ENCODE data around the gene STK38L.

The STK38L gene

DNA sequence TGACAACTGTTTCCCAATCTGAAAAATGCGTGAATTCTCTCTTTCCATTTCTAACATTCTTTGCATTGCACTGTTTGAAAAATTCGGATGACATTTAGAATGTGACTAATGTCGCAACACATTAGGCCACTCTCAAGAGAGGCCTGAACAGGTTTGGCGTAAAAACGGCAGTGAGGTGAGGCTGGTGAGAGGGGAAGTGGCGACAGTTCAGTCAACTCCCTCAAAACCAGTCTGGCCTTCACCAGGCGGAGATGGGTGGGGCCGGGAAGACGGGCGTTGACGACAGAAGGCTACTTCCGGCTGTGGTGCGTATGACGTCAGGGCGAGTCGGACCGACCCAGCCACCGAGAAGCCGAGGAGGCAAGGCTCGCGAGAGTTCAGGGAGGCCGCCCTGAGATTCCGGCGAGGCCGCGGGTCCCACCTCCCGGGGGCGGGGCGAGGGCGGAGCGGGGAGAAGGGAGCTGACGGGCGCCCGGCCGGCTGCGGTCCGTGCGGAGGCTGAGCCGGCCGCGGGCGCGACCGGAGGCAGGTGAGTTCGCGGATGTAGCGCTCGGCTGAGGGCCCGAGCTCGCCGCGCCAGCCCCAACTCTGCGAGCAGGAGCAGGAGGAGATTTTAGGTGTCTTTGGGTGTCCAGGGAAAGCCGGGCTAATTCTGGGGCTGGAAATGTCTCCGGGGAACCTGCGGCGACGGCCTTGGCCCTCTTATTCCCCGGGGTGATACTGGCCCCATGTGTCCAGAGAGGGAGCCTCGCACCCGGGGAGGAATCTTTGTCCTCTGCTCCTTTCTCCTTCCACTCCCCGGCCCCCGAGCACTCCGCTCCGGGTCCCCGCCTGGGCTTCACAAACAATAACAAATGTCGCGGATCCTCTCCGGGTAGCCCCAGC lies at the start of gene STK38L:
TSS of gene STK38L (plus strand) at position 483 of the 885 bp plus-strand sequence. CDS start 53,435 bp downstream, outside the sequence.
- DNase-seq: peak; percentile 96 to 97

DNA sequence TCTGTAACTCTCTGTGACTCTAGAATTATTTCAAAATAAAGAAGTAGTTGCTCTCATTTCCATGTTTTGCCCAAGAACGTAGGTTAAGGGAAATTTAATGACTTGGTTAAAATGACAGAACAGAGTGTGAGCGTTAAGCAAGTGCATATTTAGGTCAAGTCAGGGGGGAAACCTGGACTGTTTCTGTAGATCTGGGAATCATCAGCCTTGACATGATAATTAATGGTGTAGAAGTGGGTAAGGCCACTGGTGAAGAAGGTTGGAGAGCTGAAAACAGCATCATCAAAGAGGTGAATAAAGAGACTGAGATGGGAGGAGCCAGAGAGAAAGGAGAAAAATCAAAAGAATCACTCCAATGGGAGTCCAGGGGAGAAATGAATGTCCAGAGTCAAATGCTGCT lies 49.4 kb upstream of the STK38L start:
- no peak for DNase-seq

DNA sequence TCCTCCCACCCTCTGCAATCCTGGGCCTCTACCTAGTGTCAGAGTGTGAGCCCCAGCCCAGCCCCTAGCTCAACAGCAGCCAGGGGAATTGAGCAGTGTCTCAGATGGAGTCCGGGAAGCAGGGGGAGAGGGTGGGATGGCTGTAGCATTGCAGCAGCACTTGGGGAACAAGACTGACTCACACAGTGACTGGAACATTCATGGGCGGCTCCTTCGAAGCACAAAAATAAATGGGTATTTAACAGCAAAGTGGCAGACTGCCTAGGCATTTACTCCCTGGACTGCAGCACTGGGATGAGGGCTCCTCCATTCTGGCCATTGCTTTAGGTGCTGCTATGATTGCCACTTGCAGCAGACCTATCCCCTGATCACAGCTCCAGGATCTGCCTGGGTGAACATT lies 46.0 kb upstream of the STK38L start:
- no peak for DNase-seq

DNA sequence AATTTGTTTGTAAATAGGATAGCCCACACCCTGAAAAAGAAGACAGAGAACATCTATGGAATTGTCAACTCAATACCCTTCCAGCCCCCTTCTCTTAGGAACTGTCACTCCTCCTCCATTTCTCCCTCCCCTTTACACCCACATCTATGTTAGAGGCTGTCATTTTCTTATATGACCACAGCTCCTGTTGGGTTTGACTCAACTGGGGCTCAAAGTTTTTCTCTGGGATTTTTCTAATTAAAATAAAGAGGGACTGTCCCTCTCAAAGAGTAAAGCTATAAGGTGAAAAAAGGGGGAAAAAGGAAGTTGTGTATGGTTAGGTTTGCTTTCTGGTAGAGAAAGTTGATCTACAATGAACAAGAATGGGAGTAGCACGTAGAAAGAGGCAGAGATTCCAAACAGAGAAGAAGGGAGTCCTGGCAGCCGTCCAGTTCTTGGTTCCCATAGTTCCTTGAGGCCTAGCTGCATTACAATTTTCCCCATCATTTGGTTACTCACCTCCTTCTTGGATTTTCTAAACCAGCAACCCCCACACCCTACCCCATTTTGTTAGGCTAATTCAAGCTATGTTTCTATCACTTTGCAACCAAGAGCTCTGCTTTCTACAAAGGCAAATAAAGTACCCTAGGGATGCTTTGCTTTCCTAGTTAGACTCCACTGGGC lies 44.3 kb upstream of the STK38L start:
- DNase-seq: no peak

DNA sequence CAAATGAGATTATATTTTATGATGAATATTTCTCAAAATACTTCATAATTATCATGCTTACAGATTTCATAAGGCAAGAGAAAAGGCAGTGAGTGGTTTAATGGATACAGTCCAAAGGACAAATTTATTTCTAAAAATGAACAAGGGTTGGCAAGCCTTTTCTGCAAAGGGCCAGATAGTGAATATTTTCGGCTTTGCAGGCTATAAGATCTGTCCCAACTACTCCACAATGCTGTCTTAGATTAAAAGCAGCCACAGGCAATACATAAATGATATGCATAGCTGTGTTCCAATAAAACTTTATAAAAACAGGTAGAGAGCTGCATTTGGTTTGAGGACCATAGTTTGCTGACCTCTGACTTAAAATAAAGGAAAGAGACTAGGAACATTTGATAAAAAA lies 42.9 kb upstream of the STK38L start:
- DNase-seq: no peak

DNA sequence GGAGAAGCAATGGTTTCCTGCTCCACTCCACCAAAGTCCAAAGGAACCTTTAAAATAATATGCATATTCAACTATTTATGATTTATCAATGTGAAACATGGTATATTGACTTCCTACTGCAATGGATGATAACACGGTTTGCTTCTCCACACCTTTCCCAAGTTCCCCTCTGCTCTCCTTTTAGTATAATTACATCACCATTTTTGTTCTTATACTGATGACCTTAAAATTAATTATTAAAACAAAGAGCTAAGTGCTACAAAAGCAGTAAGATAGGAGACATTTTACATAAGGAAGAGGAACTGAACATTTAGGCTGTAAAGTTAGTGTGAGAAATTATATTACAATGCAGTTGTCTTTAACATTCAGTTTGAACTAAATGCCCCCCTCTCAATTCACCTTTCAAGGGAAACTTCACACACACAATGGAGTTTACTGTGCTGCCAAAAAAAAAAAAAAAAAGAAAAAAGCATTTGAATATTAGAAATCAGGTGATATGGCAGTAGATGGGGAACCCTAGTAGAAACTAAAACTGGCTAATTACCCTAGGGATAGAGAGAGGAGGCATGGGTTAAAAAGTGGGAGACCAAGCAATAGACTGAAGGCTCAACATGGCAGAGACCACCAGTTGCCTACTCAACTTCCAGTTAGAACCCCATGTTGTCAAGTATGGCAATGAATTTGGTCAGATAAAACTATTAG lies 37.1 kb upstream of the STK38L start:
- DNase-seq: no peak

DNA sequence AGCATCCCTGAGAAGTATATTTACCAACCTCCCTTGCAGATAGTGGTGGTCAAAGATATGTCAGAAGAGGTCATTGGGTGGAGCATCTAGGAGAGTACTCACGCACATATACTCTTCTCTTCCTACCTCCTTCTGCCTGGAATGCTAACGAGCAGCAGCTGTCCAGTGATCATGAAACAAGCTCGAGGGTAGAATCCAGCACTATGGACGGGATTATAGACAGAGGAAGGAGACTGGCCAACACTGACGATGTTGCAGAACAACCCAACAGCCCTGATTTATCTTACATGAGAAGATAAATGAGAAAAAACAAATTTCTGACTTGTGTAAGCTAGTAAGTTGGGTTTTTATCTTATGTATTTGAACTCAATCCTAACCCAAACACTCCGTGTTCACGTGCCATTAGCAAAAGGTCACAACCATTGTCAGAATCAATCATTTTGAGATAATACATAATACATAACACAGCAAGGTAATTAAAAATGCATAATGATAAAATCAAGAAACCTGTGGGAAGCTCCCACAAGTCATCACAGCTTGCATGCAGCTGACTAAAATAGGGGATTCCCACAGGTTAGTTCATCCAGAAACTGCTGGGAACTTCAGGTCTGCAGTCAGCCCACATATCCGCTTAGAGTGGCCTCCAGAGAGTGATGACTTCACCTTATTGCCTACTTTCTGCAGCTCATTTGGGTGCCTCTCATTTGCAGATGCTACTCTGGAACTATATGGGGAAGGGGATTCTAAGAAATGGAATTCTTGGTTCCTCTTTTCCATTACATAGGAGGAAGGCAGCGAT lies 36.3 kb upstream of the STK38L start:
- no peak for DNase-seq

DNA sequence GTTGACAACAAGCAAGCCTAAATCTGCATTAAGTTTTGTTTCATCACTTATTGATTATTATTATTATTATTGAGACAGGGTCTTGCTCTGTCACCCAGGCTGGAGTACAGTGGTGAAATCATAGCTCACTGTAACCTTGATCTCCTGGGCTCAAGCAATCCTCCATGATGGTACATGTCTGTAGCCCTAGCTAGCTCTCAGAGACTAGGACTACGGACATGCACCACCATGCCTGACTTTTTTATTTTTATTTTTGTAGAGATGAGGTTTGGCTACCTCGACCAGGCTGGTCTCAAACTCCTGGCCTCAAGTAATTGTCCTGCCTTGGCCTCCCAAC lies 35.7 kb upstream of the STK38L start:
- DNase-seq: no peak

DNA sequence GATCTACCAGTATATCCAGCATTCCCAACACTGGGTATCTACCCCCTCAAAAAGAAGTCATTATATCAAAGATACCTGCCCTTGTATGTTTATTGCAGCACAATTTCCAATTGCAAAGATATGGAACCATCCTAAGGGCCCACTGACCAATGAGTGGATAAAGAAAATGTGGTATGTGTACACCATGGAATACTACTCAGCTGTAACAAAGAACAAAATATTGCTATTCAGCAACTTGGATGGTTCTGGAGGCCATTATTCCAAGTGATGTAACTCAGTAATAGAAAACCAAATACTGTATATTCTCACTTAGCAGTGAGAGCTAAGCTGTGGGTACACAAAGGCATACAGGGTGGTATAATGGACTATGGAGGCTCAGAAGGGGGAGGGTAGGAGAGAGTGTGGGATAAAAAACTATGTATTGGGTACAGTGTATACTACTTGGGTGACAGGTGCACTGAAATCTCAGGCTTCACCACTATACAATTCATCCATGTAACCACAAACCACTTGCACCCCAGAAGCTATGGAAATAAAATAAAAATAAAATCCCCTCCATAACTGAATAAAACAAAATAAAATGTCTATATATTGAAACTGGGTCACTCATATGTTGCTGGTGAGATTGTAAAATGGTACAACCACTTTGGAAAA lies 34.7 kb upstream of the STK38L start:
- DNase-seq: no peak

DNA sequence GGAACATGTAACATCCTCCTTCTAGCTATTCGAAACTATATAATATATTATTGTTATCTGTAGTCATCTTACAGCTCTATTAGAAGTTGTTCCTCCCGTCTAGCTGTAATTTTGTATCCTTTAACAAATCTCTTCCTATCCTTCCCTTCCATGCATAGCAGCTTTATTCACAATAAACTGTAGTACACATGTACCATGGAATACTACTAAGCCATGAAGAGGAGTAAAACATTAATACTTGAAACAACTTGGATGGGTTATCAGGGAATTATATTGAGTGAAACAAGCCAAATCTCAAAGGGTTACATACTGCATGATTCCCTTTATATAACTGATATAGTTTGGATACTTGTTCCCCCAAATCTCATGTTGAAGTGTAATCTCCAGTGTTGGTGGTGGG lies 33.9 kb upstream of the STK38L start:
- DNase-seq: no peak

DNA sequence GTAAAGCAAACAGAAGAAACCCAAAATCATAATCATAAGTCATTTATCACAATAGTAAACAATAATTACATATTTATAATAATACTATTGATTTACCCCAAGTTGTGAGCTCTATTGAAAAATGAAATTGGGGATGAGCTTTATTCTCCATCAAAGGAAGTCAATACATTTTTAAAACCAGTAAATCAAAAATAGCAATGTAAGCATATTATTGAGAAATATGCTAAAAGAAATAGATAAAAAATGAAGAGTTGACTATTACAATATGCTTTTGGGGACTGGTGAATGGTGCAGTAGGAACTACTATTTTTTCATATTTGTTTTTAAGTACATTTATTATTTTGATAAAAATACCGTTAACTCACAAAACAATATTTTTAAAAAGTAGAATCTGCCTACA lies 31.2 kb upstream of the STK38L start:
- no peak for DNase-seq

DNA sequence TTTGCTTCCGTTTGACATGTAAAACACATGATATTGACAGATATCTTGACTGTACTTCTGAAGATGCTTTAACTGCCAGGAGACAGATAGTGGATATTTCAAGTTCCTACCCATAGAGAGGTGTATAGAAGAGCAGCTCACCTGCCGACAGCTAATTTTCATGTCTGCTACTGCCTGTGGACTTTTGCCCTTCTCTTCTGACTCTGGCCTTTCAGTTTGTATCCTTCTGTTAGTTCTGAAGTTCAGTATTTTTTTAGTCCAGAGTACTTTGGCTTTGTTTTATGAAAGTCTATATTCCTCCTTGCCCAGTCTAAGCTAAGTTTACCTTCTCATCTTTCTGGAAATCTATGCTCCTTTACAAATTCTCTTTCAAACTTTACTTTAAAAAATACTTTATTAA lies 30.8 kb upstream of the STK38L start:
- DNase-seq: no peak

DNA sequence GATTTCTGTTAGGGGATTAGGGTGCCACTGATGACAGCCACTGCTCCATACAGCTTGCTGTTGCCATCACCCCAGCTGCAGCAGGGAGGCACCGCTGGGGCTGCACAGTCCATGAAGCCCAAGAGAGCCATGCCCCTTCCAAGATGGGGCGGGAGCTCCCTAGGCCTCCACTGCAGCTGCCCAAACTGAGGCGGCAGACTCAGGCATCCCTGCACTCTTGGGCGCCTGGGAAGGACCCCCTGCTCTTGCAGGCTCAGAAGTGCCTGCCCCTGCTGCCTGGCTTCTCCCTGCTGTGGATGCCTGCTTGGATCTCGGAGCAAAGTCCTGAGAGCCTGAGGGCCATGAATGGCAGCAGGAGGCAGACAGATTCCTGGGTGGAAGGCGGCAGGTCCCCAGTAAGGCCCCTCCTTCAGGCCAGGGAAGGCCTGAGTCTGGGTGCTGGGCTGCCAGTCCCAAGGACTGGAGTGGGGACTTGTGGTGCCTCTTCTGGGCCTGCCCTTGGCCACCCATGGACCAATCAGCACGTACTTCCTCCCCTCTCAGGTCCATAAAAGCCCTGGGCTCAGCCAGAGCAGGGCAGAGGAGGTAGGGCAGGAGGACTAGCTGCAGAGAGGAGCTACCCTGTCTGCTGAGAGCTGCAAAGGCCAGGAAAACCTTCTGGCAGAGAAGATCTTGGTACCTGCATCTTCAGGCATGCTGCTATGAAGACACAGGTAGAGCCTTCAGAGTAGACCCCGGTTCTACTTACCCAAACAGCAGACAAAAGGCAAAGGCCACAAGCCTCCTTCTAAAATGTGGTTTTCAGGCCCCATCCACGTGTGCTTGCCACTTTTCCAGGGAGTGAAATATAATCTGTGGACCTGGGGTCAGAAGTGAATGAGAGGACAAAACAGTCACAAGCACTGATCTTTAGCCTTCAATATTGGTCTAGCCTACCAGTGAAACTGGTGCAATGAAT lies 30.0 kb upstream of the STK38L start:
- no peak for DNase-seq

DNA sequence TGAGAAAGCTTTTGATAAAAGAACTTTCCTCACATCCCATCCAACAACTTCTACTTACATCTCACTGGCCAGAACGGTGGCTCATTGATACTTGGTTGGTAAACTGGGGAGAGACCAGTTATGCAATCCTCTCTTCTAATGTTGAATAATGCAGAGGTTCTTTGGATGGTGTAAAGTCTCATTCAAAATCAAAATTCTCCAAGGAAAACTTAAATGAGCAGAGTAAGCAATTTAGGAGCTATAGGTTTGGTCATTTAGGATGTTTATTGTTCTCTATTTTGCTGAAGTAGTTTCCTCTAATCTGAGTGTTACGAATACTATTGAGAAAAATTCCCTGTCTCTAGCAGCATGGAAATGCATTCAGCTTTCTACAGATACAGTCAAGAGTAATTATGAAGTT lies 26.5 kb upstream of the STK38L start:
- no peak for DNase-seq

DNA sequence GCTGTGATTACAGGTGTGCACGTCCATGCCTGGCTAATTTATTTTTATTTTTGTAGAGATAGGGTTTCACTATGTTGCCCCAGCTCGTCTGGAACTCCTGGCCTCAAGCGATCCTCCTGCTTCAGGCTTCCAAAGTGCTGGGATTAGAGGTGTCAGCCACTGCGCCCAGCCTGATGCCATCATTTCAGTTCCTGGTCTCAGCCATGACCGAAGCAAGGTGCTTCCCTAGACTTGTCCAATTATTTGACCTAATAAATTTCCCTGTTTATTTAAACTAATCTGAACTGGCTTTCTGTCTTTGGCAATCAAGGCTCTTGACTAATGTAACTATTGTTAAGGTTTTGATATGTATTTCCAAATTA lies 24.4 kb upstream of the STK38L start:
- no peak for DNase-seq

DNA sequence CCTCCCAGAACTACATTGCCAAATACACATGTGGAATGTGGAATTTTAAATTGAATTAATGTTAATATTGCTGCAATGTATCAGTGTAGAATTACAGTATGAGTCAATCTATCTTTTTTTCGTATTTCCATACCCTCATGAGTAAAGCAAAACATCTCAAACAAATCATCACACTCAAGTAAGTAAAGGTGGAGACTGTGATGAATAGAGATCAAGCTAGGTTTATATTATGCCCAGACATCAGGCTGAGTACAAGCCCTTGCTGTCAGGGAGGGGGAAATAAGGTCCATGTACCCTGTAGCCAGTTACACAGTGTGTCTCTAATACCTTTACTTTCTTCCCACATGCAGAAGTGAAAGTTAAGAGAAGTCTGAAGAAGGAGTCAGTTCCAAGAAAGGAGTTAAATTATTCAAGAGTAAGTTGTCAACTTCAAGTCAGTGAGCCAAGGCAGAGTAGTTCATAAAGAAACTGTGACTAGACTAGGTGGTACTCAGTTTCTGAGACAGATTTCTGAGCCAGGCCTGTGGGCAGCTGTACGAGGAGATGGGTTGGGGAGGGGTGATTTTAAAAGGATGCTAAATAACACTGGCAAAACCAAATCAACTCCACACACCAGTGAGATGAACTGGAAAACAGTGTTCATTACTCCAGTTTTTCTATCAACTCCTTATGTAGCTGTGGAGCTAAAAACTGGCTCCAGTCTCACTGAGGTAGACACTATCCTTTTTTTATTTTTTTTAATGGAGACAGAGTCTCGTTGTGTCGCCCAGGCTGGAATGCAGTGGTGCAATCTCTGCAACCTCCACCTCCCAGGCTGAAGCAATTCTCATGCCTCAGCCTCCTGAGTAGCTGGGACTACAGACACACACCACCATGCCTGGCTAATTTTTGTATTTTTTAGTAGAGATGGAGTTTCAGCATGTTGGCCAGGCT lies 23.8 kb upstream of the STK38L start:
- DNase-seq: no peak

DNA sequence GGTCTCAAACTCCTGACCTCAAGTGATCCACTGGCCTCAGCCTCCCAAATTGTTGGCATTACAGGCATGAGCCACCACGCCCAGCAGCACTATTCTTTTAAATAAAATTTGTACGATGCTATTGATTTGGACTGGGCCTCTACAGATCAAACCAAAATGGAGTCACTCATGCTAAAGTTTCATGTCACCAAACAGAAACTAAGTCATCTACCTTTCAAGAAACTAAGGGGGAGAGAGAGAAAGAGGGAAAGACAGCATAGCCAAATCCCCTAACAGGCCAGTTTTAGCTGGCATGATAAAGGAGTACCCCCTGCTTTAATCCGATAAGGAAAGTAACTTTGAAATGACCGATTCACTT lies 23.1 kb upstream of the STK38L start:
- no peak for DNase-seq

DNA sequence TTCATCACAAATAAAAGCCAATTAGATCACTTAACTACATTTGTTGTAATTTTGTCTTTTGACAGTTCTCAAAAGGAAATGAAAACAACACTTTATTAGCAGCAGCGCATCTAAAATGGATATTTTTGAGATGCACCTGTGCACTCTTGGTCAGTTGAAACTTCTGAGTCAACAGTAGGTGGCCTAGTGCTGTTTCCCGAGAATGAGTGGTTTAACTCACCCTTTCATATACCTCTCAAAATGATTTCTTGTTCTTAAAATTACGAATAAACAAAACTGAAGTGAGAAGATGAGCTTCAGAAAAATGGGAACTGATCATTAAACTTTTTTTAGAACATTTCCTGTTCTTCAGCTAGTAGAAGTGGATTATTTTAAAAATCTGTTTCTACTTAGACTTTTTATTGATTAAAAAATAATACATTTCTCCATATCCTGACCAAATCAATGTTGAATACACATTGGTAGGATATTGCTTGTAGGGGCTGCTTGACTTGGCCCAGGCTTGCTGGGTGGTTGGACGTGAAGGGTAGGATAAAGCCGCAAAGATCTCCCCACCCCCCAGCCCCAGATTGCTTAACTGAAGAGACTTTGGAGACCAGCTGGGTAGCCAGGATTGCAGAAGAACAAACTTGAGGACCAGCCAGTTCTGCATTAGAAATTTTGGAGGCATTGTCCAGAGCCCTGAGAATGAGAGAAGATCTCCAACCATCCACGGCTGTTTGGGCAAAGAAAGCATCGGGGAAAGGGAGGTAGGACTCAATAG lies 22.3 kb upstream of the STK38L start:
- no peak for DNase-seq

DNA sequence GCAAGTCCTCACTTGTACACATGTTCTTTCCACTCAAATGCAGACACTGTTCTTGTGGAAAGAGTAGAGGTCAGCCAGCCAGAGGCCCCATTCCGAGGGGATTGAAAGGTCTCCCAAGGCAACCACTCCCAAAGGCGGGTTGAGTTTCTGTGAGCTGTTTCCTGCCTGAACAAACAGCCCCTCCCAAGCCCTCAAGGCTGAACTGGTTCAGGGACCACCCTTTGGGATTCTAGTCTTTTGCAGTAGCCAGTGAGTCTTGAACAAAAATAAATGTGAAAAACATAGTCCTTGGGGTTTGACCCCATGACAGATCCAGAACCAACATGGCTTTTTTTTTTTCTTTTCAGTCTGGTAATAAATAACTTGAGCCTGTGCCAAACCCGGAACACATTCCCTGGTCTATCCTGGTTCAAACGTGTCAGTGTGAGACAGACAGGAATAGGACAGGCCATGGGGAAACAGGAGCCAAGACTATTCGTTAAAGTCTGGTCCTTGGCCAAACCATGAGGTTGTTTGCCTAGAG lies 17.6 kb upstream of the STK38L start:
- DNase-seq: no peak
